ENCODE results near the gene ERICH6.

The ERICH6 gene

GRCh38 chr3:150682824-150683223, 20.9 kb downstream of the ERICH6 start:
- H3K27ac Mint-ChIP-seq: no peak overlapping the region
- H3K36me3 Mint-ChIP-seq (ENCODE audit: low read depth): no peaks in the 10 kb centered on the region
- H3K27me3 Mint-ChIP-seq (ENCODE audit: low read depth): no peaks in the 10 kb centered on the region
- no peaks in the 10 kb centered on the region for H3K4me1 Mint-ChIP-seq
- no peak overlapping the region for H3K4me3 Mint-ChIP-seq
- no peak for TF ChIP-seq CTCF (IDR thresholded peaks at IDR 0.05; ENCODE audit: unreplicated experiment in 3 of 3)
- H3K9me3 Mint-ChIP-seq: peaks cover 7% of the 10 kb centered on the region

- TF ChIP-seq CTCF (IDR thresholded peaks at IDR 0.05; ENCODE audit: unreplicated experiment in 3 of 3): no peak
- H3K36me3 Mint-ChIP-seq (ENCODE audit: low read depth): no peaks in the 10 kb centered on the region
Measured at GRCh38 chr3:150682279-150682678, 21.4 kb downstream of the ERICH6 start.

DNA sequence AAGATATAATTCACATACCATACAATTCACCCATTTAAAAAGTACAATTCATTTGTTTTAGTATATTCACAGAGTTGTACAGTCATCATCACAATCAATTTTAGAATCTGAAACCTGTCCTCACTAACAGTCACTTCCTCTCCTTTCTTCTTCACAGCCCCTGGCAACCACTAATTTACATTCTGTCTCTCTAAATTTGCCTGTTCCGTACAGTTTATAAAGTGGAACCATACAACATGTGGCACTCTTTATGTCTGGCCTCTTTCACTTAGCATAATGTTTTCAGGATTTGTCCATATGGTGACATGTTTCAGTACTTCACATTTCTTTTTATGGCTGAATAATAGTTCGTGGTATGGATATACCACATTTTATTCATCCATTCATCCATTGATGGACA, 22.7 kb downstream of the ERICH6 start:
- Mint-ChIP-seq H3K27me3 (ENCODE audit: low read depth) (no peaks in the 10 kb centered on the region), H3K9me3 (peaks cover 7% of the 10 kb centered on the region), H3K36me3 (ENCODE audit: low read depth) (peaks cover 4% of the 10 kb centered on the region), H3K27ac (no peak overlapping the region), H3K4me3 (no peak overlapping the region), H3K4me1 (no peaks in the 10 kb centered on the region)
- no peak for TF ChIP-seq CTCF (IDR thresholded peaks at IDR 0.05; ENCODE audit: unreplicated experiment in 3 of 3)

More at GRCh38 chr3:150682279-150682678, 21.4 kb downstream of the ERICH6 start:
- peaks cover 3% of the 10 kb centered on the region for H3K9me3 Mint-ChIP-seq
- H3K27me3 Mint-ChIP-seq (ENCODE audit: low read depth): no peaks in the 10 kb centered on the region
- H3K4me1 Mint-ChIP-seq: no peaks in the 10 kb centered on the region
- H3K27ac Mint-ChIP-seq: no peak overlapping the region
- no peak overlapping the region for H3K4me3 Mint-ChIP-seq

GRCh38 chr3:150680562-150680961, 23.2 kb downstream of the ERICH6 start:
- H3K27me3 Mint-ChIP-seq (ENCODE audit: low read depth): no peaks in the 10 kb centered on the region
- no peak for TF ChIP-seq CTCF (IDR thresholded peaks at IDR 0.05; ENCODE audit: unreplicated experiment in 3 of 3)
- peaks cover 12% of the 10 kb centered on the region for H3K9me3 Mint-ChIP-seq
- H3K36me3 Mint-ChIP-seq (ENCODE audit: low read depth): peaks cover 9% of the 10 kb centered on the region
- H3K4me3 Mint-ChIP-seq: no peak overlapping the region
- no peaks in the 10 kb centered on the region for H3K4me1 Mint-ChIP-seq
- no peak overlapping the region for H3K27ac Mint-ChIP-seq

DNA sequence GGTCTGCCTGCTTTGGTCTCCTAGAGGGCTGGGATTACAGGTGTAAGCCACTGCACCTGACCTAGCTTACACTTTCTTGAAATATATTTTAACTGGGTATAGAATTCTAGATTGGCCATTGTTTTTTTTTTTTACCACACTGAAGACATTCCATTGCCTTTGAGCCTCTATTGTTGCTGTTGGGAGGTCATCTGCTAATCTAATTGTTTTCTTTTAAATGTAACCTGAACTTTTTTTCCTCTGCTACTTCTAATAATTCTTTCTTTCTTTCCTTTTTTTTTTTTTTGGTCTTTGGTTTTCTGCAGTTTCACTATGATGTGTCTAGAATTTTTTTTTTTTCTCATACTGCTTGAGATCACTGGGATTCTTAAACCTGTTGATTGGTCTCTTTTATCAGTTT, 28.1 kb downstream of the ERICH6 start:
- H3K27me3 Mint-ChIP-seq (ENCODE audit: low read depth): no peaks in the 10 kb centered on the region
- no peaks in the 10 kb centered on the region for H3K4me1 Mint-ChIP-seq
- H3K36me3 Mint-ChIP-seq (ENCODE audit: low read depth): peaks cover 10% of the 10 kb centered on the region
- no peak overlapping the region for H3K4me3 Mint-ChIP-seq
- H3K9me3 Mint-ChIP-seq: peaks cover 15% of the 10 kb centered on the region
- no peak for TF ChIP-seq CTCF (IDR thresholded peaks at IDR 0.05; ENCODE audit: unreplicated experiment in 3 of 3)
- no peak overlapping the region for H3K27ac Mint-ChIP-seq

GRCh38 chr3:150673966-150674365, 29.8 kb downstream of the ERICH6 start:
- no peaks in the 10 kb centered on the region for H3K27me3 Mint-ChIP-seq (ENCODE audit: low read depth)
- no peak for TF ChIP-seq CTCF (IDR thresholded peaks at IDR 0.05; ENCODE audit: unreplicated experiment in 3 of 3)
- H3K27ac Mint-ChIP-seq: no peak overlapping the region
- H3K36me3 Mint-ChIP-seq (ENCODE audit: low read depth): peaks cover 10% of the 10 kb centered on the region
- H3K9me3 Mint-ChIP-seq: peaks cover 15% of the 10 kb centered on the region
- H3K4me1 Mint-ChIP-seq: no peaks in the 10 kb centered on the region
- H3K4me3 Mint-ChIP-seq: no peak overlapping the region

All from nephron (organoid).